Keratinocyte (primary cell): ENCODE measurements around the gene SUV39H1. TPM values are rescaled to one million over a fixed set of nuclear protein-coding genes. Genes with fewer than 3 reads are reported as not detected.

Experiments
- DNase-seq: peaks from one replicate; pipeline ENCODE4 v3.0.0-alpha.2; 2011; ENCODE audit warnings: low read depth, missing footprints, low spot score
- FAIRE-seq: peaks from 2 replicates; lab custom pipeline; 2011; peaks lifted over from hg19 to GRCh38; lab: Jason Lieb, UNC
- H2AFZ ChIP-seq: 2 replicates; pipeline ENCODE4 v1.6.0; 2012; ENCODE audit warnings: low read length, control low read depth, inconsistent platforms; ENCODE audit not compliant: control insufficient read depth
- H3K27ac ChIP-seq: 2 replicates; pipeline ENCODE4 v1.5.1; 2011; ENCODE audit warnings: low read length; ENCODE audit not compliant: control insufficient read depth, insufficient read depth
- H3K27me3 ChIP-seq: 3 replicates; pipeline ENCODE4 v1.6.0; 2011; ENCODE audit warnings: low read length; ENCODE audit not compliant: control insufficient read depth, insufficient read depth; ENCODE audit errors: extremely low read depth
- H3K36me3 ChIP-seq, 2 experiments: 2 replicates in 1 of 2; 3 replicates in 1 of 2; pipeline ENCODE4 v1.5.1; 2011; ENCODE audit warnings: low read length in 2 of 2, mild to moderate bottlenecking in 1 of 2; ENCODE audit not compliant: control insufficient read depth in 2 of 2, insufficient read depth in 2 of 2; ENCODE audit errors: extremely low read depth in 1 of 2
- H3K4me1 ChIP-seq: 3 replicates; pipeline ENCODE4 v1.5.1; 2011; ENCODE audit warnings: low read length; ENCODE audit not compliant: control insufficient read depth, insufficient read depth; ENCODE audit errors: extremely low read depth
- H3K4me2 ChIP-seq: 3 replicates; pipeline ENCODE4 v1.6.0; 2011; ENCODE audit warnings: low read depth, low read length; ENCODE audit not compliant: control insufficient read depth, insufficient read depth; ENCODE audit errors: extremely low read depth
- H3K4me3 ChIP-seq, 3 experiments: fragments of 200-600 bp in 1 of 3; sonication (generic) in 1 of 3; 2 replicates in 2 of 3; 3 replicates in 1 of 3; pipeline ENCODE4 v1.5.1; 2011 to 2016; ENCODE audit warnings: low read length in 3 of 3, mild to moderate bottlenecking in 3 of 3, control low read depth in 2 of 3, inconsistent platforms in 1 of 3, low read depth in 1 of 3, mixed read lengths in 1 of 3, mixed run types in 1 of 3, moderate library complexity in 1 of 3; ENCODE audit not compliant: control insufficient read depth in 2 of 3, insufficient read depth in 2 of 3; ENCODE audit errors: extremely low read depth in 1 of 3
- H3K79me2 ChIP-seq: 2 replicates; pipeline ENCODE4 v1.6.0; 2012; ENCODE audit warnings: low read length; ENCODE audit not compliant: control insufficient read depth, insufficient read depth
- H3K9ac ChIP-seq: 3 replicates; pipeline ENCODE4 v1.6.0; 2011; ENCODE audit warnings: low read length; ENCODE audit not compliant: control insufficient read depth, insufficient read depth; ENCODE audit errors: extremely low read depth
- H3K9me1 ChIP-seq: 3 replicates; pipeline ENCODE4 v1.6.0; 2011; ENCODE audit warnings: low read length; ENCODE audit not compliant: control insufficient read depth, insufficient read depth; ENCODE audit errors: extremely low read depth
- H3K9me3 ChIP-seq: 2 replicates; pipeline ENCODE4 v1.5.1; 2012; ENCODE audit warnings: low read depth, low read length; ENCODE audit not compliant: control insufficient read depth
- H4K20me1 ChIP-seq: 3 replicates; pipeline ENCODE4 v1.6.0; 2011; ENCODE audit warnings: low read length; ENCODE audit not compliant: control insufficient read depth, insufficient read depth; ENCODE audit errors: extremely low read depth
- EZH2 ChIP-seq: IDR thresholded peaks from one replicate; pipeline ENCODE4 v1.6.1; 2012; ENCODE audit warnings: inconsistent platforms, mild to moderate bottlenecking, low read length, moderate library complexity
- dilution Hi-C: fragments of 300-500 bp; cut with MboI; formaldehyde crosslinking; loops from one replicate; pipeline ENCODE4 v1.7.0; 2020; ENCODE audit warnings: low sequenced_read_pairs; ENCODE audit not compliant: extremely low pct_ligation_motif_present
- polyA plus RNA-seq, 5 experiments: library from polyadenylated mRNA; depleted of rRNA in 3 of 5; stranded (reverse) in 3 of 5; stranded (forward) in 1 of 5; unstranded in 1 of 5; fragments of >200 nt; gene quantifications; 1 replicate in 1 of 5; 2 replicates in 3 of 5; 3 replicates in 1 of 5; pipeline versions ENCODE4 v1.2.1 to v1.2.3, GENCODE V29; 2011 to 2012; ENCODE audit warnings: missing spikeins in 2 of 5, low read depth in 1 of 5, low replicate concordance in 1 of 5
- TF ChIP-seq, protein P1 (sequence below), 3 experiments: IDR thresholded peaks in 1 of 3; conservative IDR thresholded peaks in 1 of 3; optimal IDR thresholded peaks in 1 of 3; 2 replicates in 2 of 3; 3 replicates in 1 of 3; pipeline versions ENCODE3 to v1.5.1; 2011; ENCODE audit warnings: low read length in 3 of 3, mild to moderate bottlenecking in 3 of 3, moderate library complexity in 2 of 3, control low read depth in 1 of 3, inconsistent platforms in 1 of 3; ENCODE audit not compliant: insufficient read depth in 2 of 3; ENCODE audit errors: extremely low read depth in 1 of 3

The SUV39H1 gene
- polyA plus RNA-seq, 1 donor (not counting 4 experiments of a cell fraction or from before 2014, with no cell fraction given), result 4.9 TPM

DNA sequence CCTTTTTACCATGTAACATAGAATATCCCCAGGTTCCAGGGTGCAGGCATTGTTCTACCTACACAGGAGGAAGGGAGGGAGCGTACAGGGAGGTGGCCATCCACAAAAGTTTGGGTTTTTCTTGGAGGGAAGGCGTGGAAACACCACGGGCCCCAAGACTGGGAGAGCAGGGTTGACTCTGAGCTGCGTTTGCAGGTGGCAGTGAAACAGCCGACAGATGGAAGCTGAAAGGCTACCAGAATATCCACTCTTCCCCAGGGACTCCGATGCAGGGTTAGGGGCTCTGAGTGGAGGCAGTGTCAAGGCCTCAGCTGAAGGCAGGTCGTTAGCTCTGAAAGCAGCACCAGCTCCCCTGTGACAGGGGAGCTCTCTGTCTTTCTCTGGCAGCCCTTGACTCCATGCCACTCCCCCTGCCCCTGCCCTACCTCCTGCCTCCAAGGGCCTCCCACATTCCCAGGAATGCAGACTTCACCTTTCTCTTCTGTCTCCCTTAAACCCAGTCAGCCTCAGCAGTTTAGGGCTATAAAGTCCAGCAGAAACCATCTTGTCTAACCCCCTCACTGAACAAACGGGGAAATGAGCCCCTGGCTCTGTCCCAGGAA lies 51.0 kb downstream of the SUV39H1 start:
- TF ChIP-seq EZH2, result no peak
- TF ChIP-seq, protein P1, sequence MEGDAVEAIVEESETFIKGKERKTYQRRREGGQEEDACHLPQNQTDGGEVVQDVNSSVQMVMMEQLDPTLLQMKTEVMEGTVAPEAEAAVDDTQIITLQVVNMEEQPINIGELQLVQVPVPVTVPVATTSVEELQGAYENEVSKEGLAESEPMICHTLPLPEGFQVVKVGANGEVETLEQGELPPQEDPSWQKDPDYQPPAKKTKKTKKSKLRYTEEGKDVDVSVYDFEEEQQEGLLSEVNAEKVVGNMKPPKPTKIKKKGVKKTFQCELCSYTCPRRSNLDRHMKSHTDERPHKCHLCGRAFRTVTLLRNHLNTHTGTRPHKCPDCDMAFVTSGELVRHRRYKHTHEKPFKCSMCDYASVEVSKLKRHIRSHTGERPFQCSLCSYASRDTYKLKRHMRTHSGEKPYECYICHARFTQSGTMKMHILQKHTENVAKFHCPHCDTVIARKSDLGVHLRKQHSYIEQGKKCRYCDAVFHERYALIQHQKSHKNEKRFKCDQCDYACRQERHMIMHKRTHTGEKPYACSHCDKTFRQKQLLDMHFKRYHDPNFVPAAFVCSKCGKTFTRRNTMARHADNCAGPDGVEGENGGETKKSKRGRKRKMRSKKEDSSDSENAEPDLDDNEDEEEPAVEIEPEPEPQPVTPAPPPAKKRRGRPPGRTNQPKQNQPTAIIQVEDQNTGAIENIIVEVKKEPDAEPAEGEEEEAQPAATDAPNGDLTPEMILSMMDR (optimal IDR thresholded peaks at IDR 0.05 in 1 of 3, IDR thresholded peaks at IDR 0.05 in 1 of 3, conservative IDR thresholded peaks at IDR 0.05 in 1 of 3; ENCODE audit: extremely low read depth in 1 of 3, insufficient read depth in 2 of 3, low read length in 3 of 3), result no peak
- H2AFZ ChIP-seq, result no peak overlapping the region
- no peaks in the 10 kb centered on the region for H3K27me3 ChIP-seq
- H3K36me3 ChIP-seq, result no peaks in the 10 kb centered on the region
- H3K9me3 ChIP-seq, result no peaks in the 10 kb centered on the region
- H3K4me2 ChIP-seq, result no peak overlapping the region
- no peaks in the 10 kb centered on the region for H3K9me1 ChIP-seq
- H4K20me1 ChIP-seq, result no peaks in the 10 kb centered on the region
- DNase-seq, result no peak
- no peak overlapping the region for H3K27ac ChIP-seq
- H3K9ac ChIP-seq, result no peak overlapping the region
- dilution Hi-C loops, result no loop called here
- no peaks in the 10 kb centered on the region for H3K79me2 ChIP-seq
- FAIRE-seq, result no peak
- no peak overlapping the region for H3K4me3 ChIP-seq
- H3K4me1 ChIP-seq, result no peaks in the 10 kb centered on the region

DNA sequence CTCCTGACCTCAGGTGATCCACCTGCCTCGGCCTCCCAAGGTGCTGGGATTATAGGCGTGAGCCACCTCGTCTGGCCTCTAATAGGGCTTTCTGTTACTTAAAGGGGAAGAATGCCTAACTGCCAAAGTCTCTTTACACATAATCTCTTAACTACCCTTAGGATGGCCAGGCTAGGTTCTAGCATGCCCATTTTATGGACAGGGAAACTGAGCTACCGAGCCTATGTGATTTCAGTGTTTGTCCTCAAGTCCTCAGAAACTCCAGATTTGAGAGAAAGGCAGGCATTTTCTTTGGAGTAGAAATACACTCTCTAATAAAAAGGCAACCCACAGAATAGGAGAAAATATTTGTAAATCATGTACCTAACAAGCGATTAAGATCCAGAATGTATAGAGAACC lies 52.6 kb downstream of the SUV39H1 start:
- H4K20me1 ChIP-seq, result no peaks in the 10 kb centered on the region
- no peak overlapping the region for H3K27ac ChIP-seq
- no peak overlapping the region for H2AFZ ChIP-seq
- H3K4me2 ChIP-seq, result no peak overlapping the region
- no peak for DNase-seq
- dilution Hi-C loops, result no loop called here
- no peak overlapping the region for H3K4me3 ChIP-seq
- H3K9ac ChIP-seq, result no peak overlapping the region
- H3K9me3 ChIP-seq, result no peaks in the 10 kb centered on the region
- H3K4me1 ChIP-seq, result no peaks in the 10 kb centered on the region
- no peaks in the 10 kb centered on the region for H3K79me2 ChIP-seq
- FAIRE-seq, result no peak
- no peak for TF ChIP-seq EZH2
- TF ChIP-seq, protein P1 (optimal IDR thresholded peaks at IDR 0.05 in 1 of 3, IDR thresholded peaks at IDR 0.05 in 1 of 3, conservative IDR thresholded peaks at IDR 0.05 in 1 of 3; ENCODE audit: extremely low read depth in 1 of 3, insufficient read depth in 2 of 3, low read length in 3 of 3), result no peak
- no peaks in the 10 kb centered on the region for H3K27me3 ChIP-seq
- no peaks in the 10 kb centered on the region for H3K36me3 ChIP-seq
- no peaks in the 10 kb centered on the region for H3K9me1 ChIP-seq
